Vagina (tissue), 2 donors: ENCODE measurements around the gene SIDT1.

Experiments used
- CTCF ChIP-seq, 3 experiments: fragments of 450-650 bp in 2 of 3; fragments of 200-600 bp in 1 of 3; sonication (generic) in 1 of 3; IDR thresholded peaks; one replicate each; pipeline ENCODE4 v1.5.1; 2017 to 2019; ENCODE audit warnings: antibody characterized with exemption in 3 of 3, mild to moderate bottlenecking in 2 of 3, moderate library complexity in 2 of 3
- POLR2A ChIP-seq, 2 donors: fragments of 450-650 bp; IDR thresholded peaks; one replicate each; pipeline ENCODE4 v1.6.1; 2017; ENCODE audit warnings: antibody characterized with exemption in 2 of 2, mild to moderate bottlenecking in 2 of 2, moderate library complexity in 2 of 2
- POLR2AphosphoS5 ChIP-seq, 2 donors: sonication (generic); formaldehyde crosslinking; IDR thresholded peaks; one replicate each; pipeline ENCODE4 v1.9.0; 2017; ENCODE audit warnings: antibody characterized with exemption in 2 of 2, mild to moderate bottlenecking in 2 of 2, low read depth in 1 of 2; ENCODE audit not compliant: insufficient read depth in 1 of 2

GRCh38 chr3:113551820-113552219 lies 19.5 kb downstream of the SIDT1 start:
- no peak for TF ChIP-seq CTCF (IDR thresholded peaks at IDR 0.05)
- TF ChIP-seq POLR2AphosphoS5 (IDR thresholded peaks at IDR 0.05; ENCODE audit: insufficient read depth in 1 of 2, low read depth in 1 of 2): no peak
- no peak for TF ChIP-seq POLR2A (IDR thresholded peaks at IDR 0.05)
